GM19240 (cell line): ENCODE results near the gene BLVRA.

Experiments used
- DNase-seq: peaks from one replicate; pipeline ENCODE4 v3.0.0; 2011; ENCODE audit warnings: low spot score; ENCODE audit not compliant: insufficient read length

The BLVRA gene

GRCh38 chr7:43855176-43855575 lies 96.7 kb downstream of the BLVRA start:
- no peak for DNase-seq

GRCh38 chr7:43856316-43856715 lies 97.8 kb downstream of the BLVRA start:
- no peak for DNase-seq
